Measurements from ENCODE around the gene KCNB1. TPM values are rescaled to one million over a fixed set of nuclear protein-coding genes. Genes with fewer than 3 reads are reported as not detected.

KCNB1 gene
- total RNA-seq, 1 experiment from 2014 or later: 0.05 TPM

- in situ Hi-C loops (cut with HindIII; ENCODE audit: low pct_unique_long_range_greater_than_20kb, low sequenced_read_pairs): no loop called here
- no peak for DNase-seq (ENCODE audit: low read depth, low spot score)
These were observed 25.0 kb downstream of the KCNB1 start for GRCh38 chr20:49457444-49457843.

DNA sequence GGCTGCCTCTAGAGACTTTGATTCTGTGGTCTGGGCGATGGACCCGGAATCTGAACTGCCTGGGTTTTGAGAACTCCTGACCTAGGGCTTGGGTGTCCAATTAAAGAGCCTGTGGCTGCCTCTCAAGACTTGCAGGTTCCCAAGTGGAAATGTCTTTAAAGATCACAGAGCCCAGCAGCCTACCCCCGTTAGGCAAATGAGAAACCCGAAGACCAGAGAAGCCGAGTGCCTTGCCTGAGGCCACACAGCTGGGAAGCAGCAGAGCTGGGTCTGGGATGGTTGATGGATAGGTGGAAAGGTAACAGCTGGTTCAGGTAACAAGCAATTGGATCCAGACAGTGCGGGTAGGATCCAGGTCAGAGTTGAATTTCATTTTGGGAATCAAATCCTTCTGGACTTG lies 25.8 kb downstream of the KCNB1 start:
- DNase-seq (ENCODE audit: low read depth, low spot score): no peak
- in situ Hi-C loops (cut with HindIII; ENCODE audit: low pct_unique_long_range_greater_than_20kb, low sequenced_read_pairs): no loop called here

GRCh38 chr20:49455691-49456090 lies 26.8 kb downstream of the KCNB1 start:
- no peak for DNase-seq (ENCODE audit: low read depth, low spot score)
- in situ Hi-C loops (cut with HindIII; ENCODE audit: low pct_unique_long_range_greater_than_20kb, low sequenced_read_pairs): no loop called here

GRCh38 chr20:49452011-49452482 lies 30.4 kb downstream of the KCNB1 start:
- in situ Hi-C loops (cut with HindIII; ENCODE audit: low pct_unique_long_range_greater_than_20kb, low sequenced_read_pairs): no loop called here
- DNase-seq (ENCODE audit: low read depth, low spot score): no peak

DNA sequence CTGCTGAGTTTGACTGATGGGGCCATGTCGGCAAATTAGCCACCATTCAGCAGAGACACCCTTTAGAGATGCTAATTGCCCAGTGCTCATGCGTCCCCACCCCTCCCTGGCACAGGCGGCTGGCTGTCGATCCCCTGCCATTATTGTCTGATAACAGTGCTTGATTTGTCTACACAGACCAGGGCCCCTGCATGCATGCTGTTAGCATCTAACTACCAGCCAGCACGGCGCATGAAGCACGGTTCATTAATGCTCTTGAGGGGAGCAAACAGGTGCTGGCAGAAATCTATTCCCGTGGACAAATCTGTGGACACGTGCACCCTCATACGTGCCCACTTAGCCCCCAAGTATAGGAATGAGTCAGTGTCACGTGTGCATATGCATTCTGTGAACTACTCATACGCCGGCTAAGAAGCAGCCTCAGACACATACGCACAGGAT lies 32.2 kb downstream of the KCNB1 start:
- no peak for DNase-seq (ENCODE audit: low read depth, low spot score)
- in situ Hi-C loops (cut with HindIII; ENCODE audit: low pct_unique_long_range_greater_than_20kb, low sequenced_read_pairs): no loop called here

DNA sequence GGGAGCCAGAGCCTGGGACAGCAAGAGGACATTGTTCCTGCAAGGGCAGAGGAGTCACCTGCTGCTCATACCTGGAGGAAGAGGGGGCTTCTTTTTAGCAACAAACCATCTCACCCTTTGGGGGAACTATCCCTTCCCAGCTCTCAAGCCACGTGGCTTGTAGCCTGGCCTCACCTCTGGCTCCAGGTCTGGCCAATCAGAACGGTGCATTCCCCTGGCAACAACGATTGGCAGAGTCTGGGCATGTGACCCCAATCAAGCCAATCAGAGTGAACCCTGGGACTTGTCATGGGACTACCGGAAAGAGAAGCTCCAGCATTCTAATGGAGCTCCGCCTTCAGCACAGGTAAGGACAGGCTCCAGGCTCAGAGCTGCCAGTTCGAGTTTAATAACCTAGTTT lies 33.6 kb downstream of the KCNB1 start:
- in situ Hi-C loops (cut with HindIII; ENCODE audit: low pct_unique_long_range_greater_than_20kb, low sequenced_read_pairs): no loop called here
- DNase-seq (ENCODE audit: low read depth, low spot score): peak; percentile 35

DNA sequence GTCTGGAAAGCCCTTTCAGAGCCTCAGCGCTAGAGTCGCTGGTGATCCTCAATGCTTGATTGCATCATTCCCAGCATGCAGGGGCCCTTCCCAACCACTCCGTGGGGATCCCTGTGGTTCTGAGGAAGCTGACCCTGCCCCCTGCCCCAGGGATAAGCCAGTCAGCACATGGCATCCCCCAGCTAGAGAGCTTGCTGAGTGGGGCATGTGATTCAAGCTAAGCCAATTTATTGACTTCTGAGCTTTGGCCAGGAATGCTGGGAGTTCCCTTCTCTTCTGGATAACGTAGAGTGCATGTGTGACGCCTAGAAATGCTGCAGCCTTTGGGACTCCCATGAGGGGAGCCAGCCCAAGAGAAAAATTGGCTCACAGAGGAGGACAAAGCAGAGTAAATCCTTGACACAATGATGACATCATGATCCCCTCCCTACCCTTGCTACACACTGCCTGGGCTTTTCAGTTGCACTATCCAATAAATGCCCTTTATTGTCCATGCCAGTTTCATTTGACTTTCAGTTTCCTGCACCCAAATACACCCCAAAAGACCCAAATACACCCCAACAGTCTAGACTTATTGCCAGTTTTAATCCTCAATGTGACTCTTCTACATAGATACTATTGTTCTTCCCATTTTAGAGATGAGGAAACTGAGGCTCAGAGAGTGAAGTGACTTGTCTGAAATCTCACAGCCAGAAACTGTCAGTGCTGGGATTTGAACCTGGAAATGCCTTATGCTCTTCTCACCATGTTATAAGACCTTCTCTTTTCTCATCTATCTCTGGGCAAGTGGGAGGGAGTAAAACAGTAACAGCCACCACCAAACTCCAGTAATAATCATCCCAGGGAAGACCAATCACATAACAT lies 34.3 kb downstream of the KCNB1 start:
- in situ Hi-C loops (cut with HindIII; ENCODE audit: low pct_unique_long_range_greater_than_20kb, low sequenced_read_pairs): no loop called here
- DNase-seq (ENCODE audit: low read depth, low spot score): no peak

- in situ Hi-C loops (cut with HindIII; ENCODE audit: low pct_unique_long_range_greater_than_20kb, low sequenced_read_pairs): no loop called here
- no peak for DNase-seq (ENCODE audit: low read depth, low spot score)
These were observed 35.1 kb downstream of the KCNB1 start for GRCh38 chr20:49447364-49447763.

DNA sequence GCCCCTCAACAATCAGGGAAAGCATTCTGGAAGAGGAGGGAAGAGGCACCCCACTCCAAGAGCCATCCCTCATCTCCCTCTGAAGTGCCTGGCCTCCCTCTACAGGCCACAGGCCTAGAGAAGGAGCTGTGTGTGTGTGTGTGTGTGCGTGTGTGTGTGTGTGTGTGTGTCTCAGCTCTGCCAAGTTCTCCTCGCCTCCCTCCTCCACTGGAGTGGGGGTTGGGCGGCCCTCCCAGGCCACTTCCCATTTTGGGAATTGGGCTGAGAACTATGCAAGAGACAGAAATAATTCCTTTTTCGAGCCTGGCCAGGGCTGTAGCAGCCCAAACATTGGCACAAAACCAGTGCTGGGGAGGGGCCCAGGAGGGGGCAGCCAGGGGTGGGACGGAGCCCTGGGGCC lies 35.7 kb downstream of the KCNB1 start:
- in situ Hi-C loops (cut with HindIII; ENCODE audit: low pct_unique_long_range_greater_than_20kb, low sequenced_read_pairs): no loop called here
- no peak for DNase-seq (ENCODE audit: low read depth, low spot score)

DNA sequence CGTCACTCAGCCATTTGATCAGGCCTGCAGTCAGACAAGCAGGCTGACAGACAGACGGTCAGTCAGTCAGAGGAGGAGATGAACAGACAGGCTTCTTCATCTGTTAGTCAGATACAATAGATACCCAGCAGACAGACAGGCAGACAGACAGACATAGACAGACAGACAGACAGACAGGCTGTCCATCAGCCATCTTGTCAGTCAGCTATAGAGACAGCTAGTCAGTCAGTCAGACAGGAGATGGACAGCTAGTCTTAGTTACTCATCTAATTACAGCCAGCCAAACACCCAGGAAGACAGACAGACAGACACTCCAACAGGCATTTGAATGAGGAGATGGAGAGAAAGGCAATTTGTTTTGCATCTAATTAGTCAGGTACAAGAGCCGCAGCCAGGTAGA lies 36.4 kb downstream of the KCNB1 start:
- in situ Hi-C loops (cut with HindIII; ENCODE audit: low pct_unique_long_range_greater_than_20kb, low sequenced_read_pairs): no loop called here
- DNase-seq (ENCODE audit: low read depth, low spot score): no peak

DNA sequence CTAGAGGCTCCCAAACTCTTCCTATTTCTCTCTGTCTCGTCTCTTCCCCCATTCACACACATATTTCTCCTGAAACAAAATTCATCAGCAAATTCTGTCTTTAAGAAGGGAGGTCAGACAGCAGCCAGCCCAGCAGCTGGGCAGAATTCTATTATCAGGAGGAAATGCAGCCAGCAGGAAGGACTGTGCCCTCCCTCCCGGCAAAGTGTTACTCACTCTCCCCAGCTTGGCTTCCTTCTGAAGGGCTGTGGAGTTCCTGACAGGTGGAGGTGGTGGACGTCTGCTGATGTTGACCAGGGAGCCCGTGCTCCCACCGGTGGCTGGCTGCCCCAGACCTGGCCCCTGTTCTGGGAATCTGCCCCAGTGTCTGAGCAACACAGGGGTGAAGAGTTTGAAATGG lies 37.3 kb downstream of the KCNB1 start:
- in situ Hi-C loops (cut with HindIII; ENCODE audit: low pct_unique_long_range_greater_than_20kb, low sequenced_read_pairs): no loop called here
- no peak for DNase-seq (ENCODE audit: low read depth, low spot score)

DNA sequence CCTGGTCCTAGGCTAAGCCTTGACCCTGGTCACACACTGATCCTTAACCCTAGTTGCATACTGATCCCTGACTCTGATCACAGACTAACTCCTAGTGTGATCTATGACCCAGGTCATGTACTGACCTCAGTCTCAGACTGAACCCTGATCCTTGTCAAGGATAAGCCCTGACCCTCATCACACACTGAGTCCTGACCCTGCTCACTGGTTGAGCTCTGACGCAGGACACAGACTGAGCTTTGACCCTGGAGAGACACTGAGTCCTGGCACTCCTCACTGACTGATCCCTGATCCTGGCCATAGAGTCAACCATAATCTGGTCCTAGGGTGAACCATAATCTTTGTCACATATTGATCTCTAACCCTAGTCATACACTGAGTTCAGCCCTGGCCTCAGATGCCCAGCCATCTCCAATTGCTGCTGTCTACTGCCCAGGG lies 37.9 kb downstream of the KCNB1 start:
- in situ Hi-C loops (cut with HindIII; ENCODE audit: low pct_unique_long_range_greater_than_20kb, low sequenced_read_pairs): no loop called here
- no peak for DNase-seq (ENCODE audit: low read depth, low spot score)

DNA sequence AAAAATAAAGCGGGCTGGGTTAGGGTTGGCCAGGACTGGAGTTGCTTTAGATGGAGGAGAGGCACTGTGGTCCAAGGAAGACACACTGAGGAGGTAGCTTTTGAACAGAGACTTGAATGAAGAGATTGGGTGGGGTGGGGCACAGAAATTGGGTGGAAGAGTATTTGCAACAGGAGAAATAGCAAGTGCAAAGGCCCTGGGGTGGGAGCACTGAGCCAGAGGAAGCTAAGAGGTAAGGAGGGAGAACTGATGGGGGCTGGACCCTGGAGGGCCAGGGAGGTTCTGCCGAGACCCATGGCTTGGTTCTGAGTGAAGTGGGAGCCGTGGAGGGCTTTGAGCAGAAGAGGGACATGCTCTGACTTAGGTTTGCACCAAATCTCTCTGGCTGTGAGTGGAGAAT lies 45.4 kb downstream of the KCNB1 start:
- DNase-seq (ENCODE audit: low read depth, low spot score): no peak
- in situ Hi-C loops (cut with HindIII; ENCODE audit: low pct_unique_long_range_greater_than_20kb, low sequenced_read_pairs): no loop called here

GRCh38 chr20:49435639-49436038 lies 46.8 kb downstream of the KCNB1 start:
- DNase-seq (ENCODE audit: low read depth, low spot score): no peak
- in situ Hi-C loops (cut with HindIII; ENCODE audit: low pct_unique_long_range_greater_than_20kb, low sequenced_read_pairs): no loop called here

- in situ Hi-C loops (cut with HindIII; ENCODE audit: low pct_unique_long_range_greater_than_20kb, low sequenced_read_pairs): no loop called here
- no peak for DNase-seq (ENCODE audit: low read depth, low spot score)
These were observed 49.1 kb downstream of the KCNB1 start for GRCh38 chr20:49433333-49433732.

DNA sequence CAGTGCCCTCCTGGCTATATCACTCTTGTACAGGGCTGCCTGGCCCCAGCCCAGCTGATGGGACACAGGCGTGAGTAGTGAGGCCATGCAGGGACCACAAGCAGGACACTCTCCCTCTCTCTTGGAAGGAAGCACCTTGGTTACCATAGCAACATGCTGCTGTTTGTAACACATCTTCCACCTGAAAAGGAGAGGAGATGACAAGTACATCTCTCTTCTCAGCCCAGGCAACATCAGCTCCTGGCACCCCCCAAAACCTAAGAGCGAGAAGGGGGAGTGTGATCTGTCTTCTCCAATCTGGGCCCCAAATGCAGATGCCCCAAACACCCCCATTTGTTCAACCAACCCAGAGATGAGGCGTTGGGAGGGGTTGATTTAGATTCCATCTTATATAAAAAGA lies 49.9 kb downstream of the KCNB1 start:
- DNase-seq (ENCODE audit: low read depth, low spot score): no peak
- in situ Hi-C loops (cut with HindIII; ENCODE audit: low pct_unique_long_range_greater_than_20kb, low sequenced_read_pairs): no loop called here

GRCh38 chr20:49431329-49431728 lies 51.1 kb downstream of the KCNB1 start:
- in situ Hi-C loops (cut with HindIII; ENCODE audit: low pct_unique_long_range_greater_than_20kb, low sequenced_read_pairs): no loop called here
- DNase-seq (ENCODE audit: low read depth, low spot score): no peak

DNA sequence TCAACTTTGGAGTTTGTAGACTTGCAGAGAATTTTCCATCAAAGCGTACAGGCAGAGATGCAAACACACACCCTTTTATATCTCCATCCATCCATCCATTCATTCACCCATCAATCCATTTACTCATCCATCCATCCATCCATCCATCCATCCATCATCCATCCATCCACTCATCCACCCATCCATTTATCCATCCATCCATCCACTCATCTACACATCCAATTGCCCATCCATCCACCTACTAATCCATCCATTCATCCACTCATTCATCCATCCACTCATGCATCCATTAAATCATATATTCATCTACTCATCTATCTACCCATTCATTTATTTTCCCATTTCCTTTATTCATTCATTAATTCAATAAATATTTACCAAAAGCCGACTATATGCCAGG lies 52.1 kb downstream of the KCNB1 start:
- in situ Hi-C loops (cut with HindIII; ENCODE audit: low pct_unique_long_range_greater_than_20kb, low sequenced_read_pairs): no loop called here
- DNase-seq (ENCODE audit: low read depth, low spot score): no peak

DNA sequence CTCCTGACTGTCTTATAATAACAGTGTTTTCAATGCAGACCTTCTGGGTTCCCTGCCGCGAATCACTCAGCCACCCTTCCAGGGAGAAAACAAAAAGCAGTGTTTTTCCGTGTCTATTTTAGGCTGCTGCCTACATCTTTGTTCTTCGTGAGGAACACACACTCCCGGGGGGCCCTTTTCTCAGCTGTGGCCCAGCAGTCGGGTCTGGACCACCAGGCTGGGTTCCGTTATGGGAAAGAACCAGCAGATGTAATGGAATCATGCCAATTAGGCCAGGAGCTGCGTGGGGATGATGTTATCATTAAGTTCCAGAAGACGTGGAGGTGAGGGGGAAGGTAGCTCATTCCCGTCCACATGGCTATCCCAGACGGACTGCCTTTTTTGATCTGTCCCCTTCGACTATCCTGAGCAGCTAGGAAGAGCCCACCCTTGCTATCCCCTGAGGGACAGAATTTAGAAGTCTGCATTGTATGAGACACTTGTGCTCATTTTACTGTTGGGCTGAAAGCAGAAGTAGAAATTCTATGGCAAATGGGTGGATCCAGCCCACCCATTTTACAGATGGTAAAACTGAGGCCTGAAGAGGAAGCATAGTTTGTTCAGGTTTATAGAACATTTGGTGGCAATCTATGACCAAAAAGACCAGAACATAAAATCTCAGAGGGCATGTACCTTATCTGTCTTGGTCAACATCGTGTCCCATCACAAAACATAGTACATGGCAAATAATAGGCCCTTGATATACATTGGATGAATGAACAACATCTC lies 54.5 kb downstream of the KCNB1 start:
- no peak for DNase-seq (ENCODE audit: low read depth, low spot score)

More for the DNA sequence above, 54.5 kb downstream of the KCNB1 start:
- in situ Hi-C loops (cut with HindIII; ENCODE audit: low pct_unique_long_range_greater_than_20kb, low sequenced_read_pairs): no loop called here

All from SK-MEL-5 (cell line).